ENCODE measurements around the gene SEMA4G. TPM values are rescaled to one million over a fixed set of nuclear protein-coding genes. Genes with fewer than 3 reads are reported as not detected.

Gene SEMA4G
- total and polyA plus RNA-seq, 2 of the 13 experiments (the other 11 are each of a cell fraction or from before 2014, with no cell fraction given): 46.2 to 207 TPM

GRCh38 chr10:101012525-101013364 lies 43.4 kb downstream of the SEMA4G start (continued):
- TF ChIP-seq, protein P1, sequence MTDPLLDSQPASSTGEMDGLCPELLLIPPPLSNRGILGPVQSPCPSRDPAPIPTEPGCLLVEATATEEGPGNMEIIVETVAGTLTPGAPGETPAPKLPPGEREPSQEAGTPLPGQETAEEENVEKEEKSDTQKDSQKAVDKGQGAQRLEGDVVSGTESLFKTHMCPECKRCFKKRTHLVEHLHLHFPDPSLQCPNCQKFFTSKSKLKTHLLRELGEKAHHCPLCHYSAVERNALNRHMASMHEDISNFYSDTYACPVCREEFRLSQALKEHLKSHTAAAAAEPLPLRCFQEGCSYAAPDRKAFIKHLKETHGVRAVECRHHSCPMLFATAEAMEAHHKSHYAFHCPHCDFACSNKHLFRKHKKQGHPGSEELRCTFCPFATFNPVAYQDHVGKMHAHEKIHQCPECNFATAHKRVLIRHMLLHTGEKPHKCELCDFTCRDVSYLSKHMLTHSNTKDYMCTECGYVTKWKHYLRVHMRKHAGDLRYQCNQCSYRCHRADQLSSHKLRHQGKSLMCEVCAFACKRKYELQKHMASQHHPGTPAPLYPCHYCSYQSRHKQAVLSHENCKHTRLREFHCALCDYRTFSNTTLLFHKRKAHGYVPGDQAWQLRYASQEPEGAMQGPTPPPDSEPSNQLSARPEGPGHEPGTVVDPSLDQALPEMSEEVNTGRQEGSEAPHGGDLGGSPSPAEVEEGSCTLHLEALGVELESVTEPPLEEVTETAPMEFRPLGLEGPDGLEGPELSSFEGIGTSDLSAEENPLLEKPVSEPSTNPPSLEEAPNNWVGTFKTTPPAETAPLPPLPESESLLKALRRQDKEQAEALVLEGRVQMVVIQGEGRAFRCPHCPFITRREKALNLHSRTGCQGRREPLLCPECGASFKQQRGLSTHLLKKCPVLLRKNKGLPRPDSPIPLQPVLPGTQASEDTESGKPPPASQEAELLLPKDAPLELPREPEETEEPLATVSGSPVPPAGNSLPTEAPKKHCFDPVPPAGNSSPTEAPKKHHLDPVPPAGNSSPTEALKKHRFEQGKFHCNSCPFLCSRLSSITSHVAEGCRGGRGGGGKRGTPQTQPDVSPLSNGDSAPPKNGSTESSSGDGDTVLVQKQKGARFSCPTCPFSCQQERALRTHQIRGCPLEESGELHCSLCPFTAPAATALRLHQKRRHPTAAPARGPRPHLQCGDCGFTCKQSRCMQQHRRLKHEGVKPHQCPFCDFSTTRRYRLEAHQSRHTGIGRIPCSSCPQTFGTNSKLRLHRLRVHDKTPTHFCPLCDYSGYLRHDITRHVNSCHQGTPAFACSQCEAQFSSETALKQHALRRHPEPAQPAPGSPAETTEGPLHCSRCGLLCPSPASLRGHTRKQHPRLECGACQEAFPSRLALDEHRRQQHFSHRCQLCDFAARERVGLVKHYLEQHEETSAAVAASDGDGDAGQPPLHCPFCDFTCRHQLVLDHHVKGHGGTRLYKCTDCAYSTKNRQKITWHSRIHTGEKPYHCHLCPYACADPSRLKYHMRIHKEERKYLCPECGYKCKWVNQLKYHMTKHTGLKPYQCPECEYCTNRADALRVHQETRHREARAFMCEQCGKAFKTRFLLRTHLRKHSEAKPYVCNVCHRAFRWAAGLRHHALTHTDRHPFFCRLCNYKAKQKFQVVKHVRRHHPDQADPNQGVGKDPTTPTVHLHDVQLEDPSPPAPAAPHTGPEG (CRISPR knock-in tag; IDR thresholded peaks at IDR 0.05): no peak
- no peak for TF ChIP-seq FOSL1 (CRISPR knock-in tag; IDR thresholded peaks at IDR 0.05; ENCODE audit: borderline replicate concordance)
- TF ChIP-seq ZFY (CRISPR knock-in tag; IDR thresholded peaks at IDR 0.05): no peak
- TF ChIP-seq, protein P2, sequence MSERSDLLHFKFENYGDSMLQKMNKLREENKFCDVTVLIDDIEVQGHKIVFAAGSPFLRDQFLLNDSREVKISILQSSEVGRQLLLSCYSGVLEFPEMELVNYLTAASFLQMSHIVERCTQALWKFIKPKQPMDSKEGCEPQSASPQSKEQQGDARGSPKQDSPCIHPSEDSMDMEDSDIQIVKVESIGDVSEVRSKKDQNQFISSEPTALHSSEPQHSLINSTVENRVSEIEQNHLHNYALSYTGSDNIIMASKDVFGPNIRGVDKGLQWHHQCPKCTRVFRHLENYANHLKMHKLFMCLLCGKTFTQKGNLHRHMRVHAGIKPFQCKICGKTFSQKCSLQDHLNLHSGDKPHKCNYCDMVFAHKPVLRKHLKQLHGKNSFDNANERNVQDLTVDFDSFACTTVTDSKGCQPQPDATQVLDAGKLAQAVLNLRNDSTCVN (CRISPR knock-in tag; IDR thresholded peaks at IDR 0.05; ENCODE audit: borderline replicate concordance): peak; percentile 34; the same call in 1 of the 2 replicates
- no peak for TF ChIP-seq ZC3H13 (CRISPR knock-in tag; IDR thresholded peaks at IDR 0.05)
- TF ChIP-seq CENPX (CRISPR knock-in tag; IDR thresholded peaks at IDR 0.05): no peak
- TF ChIP-seq HMGA1 (CRISPR knock-in tag; conservative IDR thresholded peaks at IDR 0.05): no peak
- TF ChIP-seq, protein P3, sequence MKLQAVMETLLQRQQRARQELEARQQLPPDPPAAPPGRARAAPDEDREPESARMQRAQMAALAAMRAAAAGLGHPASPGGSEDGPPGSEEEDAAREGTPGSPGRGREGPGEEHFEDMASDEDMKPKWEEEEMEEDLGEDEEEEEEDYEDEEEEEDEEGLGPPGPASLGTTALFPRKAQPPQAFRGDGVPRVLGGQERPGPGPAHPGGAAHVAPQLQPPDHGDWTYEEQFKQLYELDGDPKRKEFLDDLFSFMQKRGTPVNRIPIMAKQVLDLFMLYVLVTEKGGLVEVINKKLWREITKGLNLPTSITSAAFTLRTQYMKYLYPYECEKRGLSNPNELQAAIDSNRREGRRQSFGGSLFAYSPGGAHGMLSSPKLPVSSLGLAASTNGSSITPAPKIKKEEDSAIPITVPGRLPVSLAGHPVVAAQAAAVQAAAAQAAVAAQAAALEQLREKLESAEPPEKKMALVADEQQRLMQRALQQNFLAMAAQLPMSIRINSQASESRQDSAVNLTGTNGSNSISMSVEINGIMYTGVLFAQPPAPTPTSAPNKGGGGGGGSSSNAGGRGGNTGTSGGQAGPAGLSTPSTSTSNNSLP (IDR thresholded peaks at IDR 0.05; ENCODE audit: low read depth, low read length): no peak
- TF ChIP-seq ATM (IDR thresholded peaks at IDR 0.05; ENCODE audit: borderline replicate concordance): no peak
- peak; percentile 39; the same call in 1 of the 3 replicates for TF ChIP-seq MXI1 (IDR thresholded peaks at IDR 0.05; ENCODE audit: borderline replicate concordance, low read depth, low read length)
- peak; percentile 93 for TF ChIP-seq CTCF (CRISPR knock-in tag; IDR thresholded peaks at IDR 0.05)
- no peak for TF ChIP-seq GTF2F1 (IDR thresholded peaks at IDR 0.05; ENCODE audit: low read length)
- TF ChIP-seq NR1H2 (CRISPR knock-in tag; IDR thresholded peaks at IDR 0.05; ENCODE audit: borderline replicate concordance, low read depth): no peak
- no peak for TF ChIP-seq ZSCAN29 (CRISPR knock-in tag; conservative IDR thresholded peaks at IDR 0.05)
- no peak for TF ChIP-seq POLR2AphosphoS5 (IDR thresholded peaks at IDR 0.05; ENCODE audit: low read depth, low read length)
- no peak for TF ChIP-seq BCL6 (CRISPR knock-in tag; IDR thresholded peaks at IDR 0.05)
- TF ChIP-seq ZNF496 (CRISPR knock-in tag; IDR thresholded peaks at IDR 0.05; ENCODE audit: insufficient replicate concordance): no peak
- TF ChIP-seq, protein P4, sequence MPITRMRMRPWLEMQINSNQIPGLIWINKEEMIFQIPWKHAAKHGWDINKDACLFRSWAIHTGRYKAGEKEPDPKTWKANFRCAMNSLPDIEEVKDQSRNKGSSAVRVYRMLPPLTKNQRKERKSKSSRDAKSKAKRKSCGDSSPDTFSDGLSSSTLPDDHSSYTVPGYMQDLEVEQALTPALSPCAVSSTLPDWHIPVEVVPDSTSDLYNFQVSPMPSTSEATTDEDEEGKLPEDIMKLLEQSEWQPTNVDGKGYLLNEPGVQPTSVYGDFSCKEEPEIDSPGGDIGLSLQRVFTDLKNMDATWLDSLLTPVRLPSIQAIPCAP (CRISPR knock-in tag; IDR thresholded peaks at IDR 0.05; ENCODE audit: low read depth): no peak
